Erythroblast (primary cell): ENCODE measurements around the gene NCR3LG1.

Source experiments
- GATA1 ChIP-seq: IDR thresholded peaks from 2 replicates; pipeline ENCODE4 v1.6.1; 2011; ENCODE audit warnings: low read depth, mild to moderate bottlenecking, control low read depth, low read length, moderate library complexity
- POLR2A ChIP-seq: IDR thresholded peaks from 2 replicates; pipeline ENCODE4 v1.6.1; 2011; ENCODE audit warnings: mild to moderate bottlenecking, low read length

DNA sequence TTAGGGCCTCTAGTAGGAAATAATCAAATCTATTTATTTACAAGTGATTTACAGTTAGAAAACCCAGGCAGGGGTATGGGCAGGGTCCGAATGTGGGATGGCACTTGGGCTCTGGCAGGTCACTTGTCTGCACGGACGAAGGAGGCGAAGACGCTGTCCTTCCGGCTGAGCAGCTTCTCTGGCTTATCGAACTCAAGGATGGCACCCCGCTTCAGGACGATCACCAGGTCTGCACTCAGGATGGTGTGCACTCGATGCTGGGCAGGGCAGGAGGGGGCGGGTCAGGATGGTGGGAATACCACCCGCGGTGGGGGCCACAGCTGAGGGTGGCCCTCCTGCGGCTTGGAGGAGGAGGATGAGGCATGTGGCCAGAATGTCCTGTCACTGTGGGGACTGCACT is 41.3 kb downstream of the NCR3LG1 start:
- TF ChIP-seq POLR2A (no peak), GATA1 (no peak)
